ENCODE results near the gene CSTA.

The CSTA gene

DNA sequence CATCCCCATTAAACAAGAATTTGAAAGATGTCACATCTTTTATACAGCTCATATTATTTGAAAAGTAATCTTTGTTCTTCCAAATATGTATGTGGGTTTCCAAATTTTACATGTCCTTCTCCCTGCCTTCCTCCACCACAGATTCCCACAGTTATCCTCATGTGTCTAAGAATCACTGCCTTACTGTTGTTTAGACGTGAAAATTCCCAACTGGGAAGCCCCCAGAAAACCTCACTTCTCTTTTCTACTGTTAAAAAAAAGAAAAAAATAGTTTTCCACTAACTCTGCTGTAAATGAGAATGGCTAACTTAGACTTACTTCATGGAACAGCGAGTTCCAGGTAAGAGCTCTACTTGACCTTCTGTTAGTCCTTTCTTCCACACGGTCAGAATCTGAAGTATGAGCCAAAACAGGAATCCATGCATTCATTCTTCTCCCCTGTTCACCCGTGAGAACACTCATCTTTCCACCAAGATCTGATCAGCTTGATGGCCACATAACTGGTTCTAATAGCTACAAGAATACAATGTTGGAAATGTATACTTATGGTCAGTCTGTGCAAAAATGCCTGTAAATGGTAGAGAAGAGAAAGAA lies 17.9 kb upstream of the CSTA start:
- Histone ChIP-seq H3K4me1 (ENCODE audit: insufficient read depth, low read length, severe bottlenecking) (no peaks in the 10 kb centered on the region), H3K4me3 (ENCODE audit: low read depth, low read length, poor library complexity, severe bottlenecking) (no peak overlapping the region), H3F3A (ENCODE audit: insufficient read depth, low read length) (no peaks in the 10 kb centered on the region), H4K20me1 (ENCODE audit: insufficient read depth, low read length) (no peaks in the 10 kb centered on the region), H3K27ac (ENCODE audit: low read depth, low read length, poor library complexity, severe bottlenecking) (no peak overlapping the region), H3K27me3 (ENCODE audit: insufficient read depth, low read length) (no peaks in the 10 kb centered on the region), H3K4me2 (ENCODE audit: low read length) (no peak overlapping the region), H2AFZ (ENCODE audit: low read length) (no peak overlapping the region), H3K9me3 (ENCODE audit: low read length) (no peaks in the 10 kb centered on the region), H3K36me3 (ENCODE audit: insufficient read depth, low read length) (no peaks in the 10 kb centered on the region), H3K9ac (ENCODE audit: low read length) (no peak overlapping the region), H3K9me2 (ENCODE audit: low read depth, low read length) (no peaks in the 10 kb centered on the region), H3K79me2 (ENCODE audit: insufficient read depth, low read length) (no peaks in the 10 kb centered on the region)
- TF ChIP-seq EZH2 (IDR thresholded peaks at IDR 0.05; ENCODE audit: borderline replicate concordance, low read length): no peak
- no peak for TF ChIP-seq CTCF (IDR thresholded peaks at IDR 0.05; ENCODE audit: low read length)

DNA sequence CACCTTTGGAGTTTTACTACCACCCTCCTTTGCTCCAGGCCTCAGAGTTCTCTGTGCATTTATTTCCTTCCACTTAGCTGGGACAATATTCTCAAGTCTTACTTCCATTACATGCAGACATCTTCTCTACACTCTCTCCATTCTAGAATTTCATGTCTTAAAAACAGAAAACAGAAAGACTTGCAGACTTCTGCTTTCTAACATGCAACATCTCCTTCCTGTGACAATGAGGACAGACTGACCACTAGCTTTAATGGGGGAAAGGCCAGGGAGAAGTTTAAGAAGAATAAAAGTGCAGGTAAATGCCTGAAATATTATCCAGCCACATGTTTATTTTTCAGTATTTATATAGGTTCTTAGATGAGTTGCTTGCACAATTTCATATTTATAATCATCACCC lies 17.1 kb upstream of the CSTA start:
- Histone ChIP-seq H3K9me2 (ENCODE audit: low read depth, low read length) (no peaks in the 10 kb centered on the region), H3K9ac (ENCODE audit: low read length) (no peak overlapping the region), H3K4me1 (ENCODE audit: insufficient read depth, low read length, severe bottlenecking) (no peaks in the 10 kb centered on the region), H3K9me3 (ENCODE audit: low read length) (no peaks in the 10 kb centered on the region), H3K4me3 (ENCODE audit: low read depth, low read length, poor library complexity, severe bottlenecking) (no peak overlapping the region), H2AFZ (ENCODE audit: low read length) (no peak overlapping the region), H3K36me3 (ENCODE audit: insufficient read depth, low read length) (no peaks in the 10 kb centered on the region), H4K20me1 (ENCODE audit: insufficient read depth, low read length) (no peaks in the 10 kb centered on the region), H3K27me3 (ENCODE audit: insufficient read depth, low read length) (no peaks in the 10 kb centered on the region), H3K79me2 (ENCODE audit: insufficient read depth, low read length) (no peaks in the 10 kb centered on the region), H3K27ac (ENCODE audit: low read depth, low read length, poor library complexity, severe bottlenecking) (no peak overlapping the region), H3F3A (ENCODE audit: insufficient read depth, low read length) (no peaks in the 10 kb centered on the region), H3K4me2 (ENCODE audit: low read length) (no peak overlapping the region)
- no peak for TF ChIP-seq CTCF (IDR thresholded peaks at IDR 0.05; ENCODE audit: low read length)
- TF ChIP-seq EZH2 (IDR thresholded peaks at IDR 0.05; ENCODE audit: borderline replicate concordance, low read length): no peak

- Histone ChIP-seq H3K36me3 (ENCODE audit: insufficient read depth, low read length) (no peaks in the 10 kb centered on the region), H3K79me2 (ENCODE audit: insufficient read depth, low read length) (no peaks in the 10 kb centered on the region), H3K4me2 (ENCODE audit: low read length) (no peak overlapping the region), H3K9me3 (ENCODE audit: low read length) (no peaks in the 10 kb centered on the region), H3K9me2 (ENCODE audit: low read depth, low read length) (no peaks in the 10 kb centered on the region), H3K4me3 (ENCODE audit: low read depth, low read length, poor library complexity, severe bottlenecking) (no peak overlapping the region), H3F3A (ENCODE audit: insufficient read depth, low read length) (no peaks in the 10 kb centered on the region), H3K4me1 (ENCODE audit: insufficient read depth, low read length, severe bottlenecking) (no peaks in the 10 kb centered on the region), H4K20me1 (ENCODE audit: insufficient read depth, low read length) (no peaks in the 10 kb centered on the region), H3K27me3 (ENCODE audit: insufficient read depth, low read length) (peaks cover 5% of the 10 kb centered on the region; the same call in 1 of the 2 replicates), H2AFZ (ENCODE audit: low read length) (no peak overlapping the region), H3K27ac (ENCODE audit: low read depth, low read length, poor library complexity, severe bottlenecking) (no peak overlapping the region), H3K9ac (ENCODE audit: low read length) (no peak overlapping the region)
- TF ChIP-seq EZH2 (IDR thresholded peaks at IDR 0.05; ENCODE audit: borderline replicate concordance, low read length) (no peak), CTCF (IDR thresholded peaks at IDR 0.05; ENCODE audit: low read length) (no peak)
These were observed 14.7 kb upstream of the CSTA start for GRCh38 chr3:122310361-122310760.
